ENCODE measurements around the gene IP6K1.
"Not testable (repeated sequence)": the region's sequence is repeated elsewhere in the genome, so short reads cannot be mapped to it uniquely, and the experiment has no call there.

Gene IP6K1

GRCh38 chr3:49786357-49787181 lies at the start of gene IP6K1:
TSS of gene IP6K1 (minus strand) at chr3:49786542. CDS start at chr3:49748040, 38,502 bp downstream.
- peak; percentile 100 for DNase-seq

GRCh38 chr3:49831341-49831740 lies 45.0 kb upstream of the IP6K1 start:
- DNase-seq = no peak

GRCh38 chr3:49826016-49826415 lies 39.7 kb upstream of the IP6K1 start:
- DNase-seq = no peak

GRCh38 chr3:49823131-49823530 lies 36.8 kb upstream of the IP6K1 start:
- DNase-seq = not testable (repeated sequence)

GRCh38 chr3:49813497-49814174 lies 27.3 kb upstream of the IP6K1 start, which contains the start of gene UBA7:
TSS of gene UBA7 (minus strand) at chr3:49813953. CDS start at chr3:49813787, 166 bp downstream.
- peak; percentile 80 for DNase-seq

GRCh38 chr3:49812916-49813496 lies 26.7 kb upstream of the IP6K1 start:
- no peak for DNase-seq

- no peak for DNase-seq
These were observed 21.2 kb upstream of the IP6K1 start for GRCh38 chr3:49807431-49808114.

- DNase-seq = no peak
These were observed 20.5 kb upstream of the IP6K1 start for GRCh38 chr3:49806850-49807249.

- DNase-seq = no peak
These were observed 19.8 kb upstream of the IP6K1 start for GRCh38 chr3:49805897-49806701.

- DNase-seq = peak; percentile 34
These were observed 19.0 kb upstream of the IP6K1 start for GRCh38 chr3:49805367-49805782.

GRCh38 chr3:49804141-49805041 lies 18.0 kb upstream of the IP6K1 start:
- no peak for DNase-seq

GRCh38 chr3:49803465-49804140 lies 17.3 kb upstream of the IP6K1 start:
- DNase-seq = peak; percentile 54

GRCh38 chr3:49802719-49803464 lies 16.6 kb upstream of the IP6K1 start, which contains the start of gene INKA1:
TSS of gene INKA1 (plus strand) at chr3:49803261. CDS start at chr3:49803393, 132 bp downstream.
- peak; percentile 84 for DNase-seq

- DNase-seq = no peak
These were observed 14.8 kb upstream of the IP6K1 start for GRCh38 chr3:49801160-49801559.

- peak; percentile 76 for DNase-seq
These were observed 13.4 kb upstream of the IP6K1 start, which contains the start of gene CDHR4 for GRCh38 chr3:49799761-49800160. TSS of gene CDHR4 (minus strand) at chr3:49799873. CDS start at chr3:49799812, 61 bp downstream.

GRCh38 chr3:49799105-49799504 lies 12.8 kb upstream of the IP6K1 start:
- DNase-seq = no peak

- no peak for DNase-seq
These were observed 8.9 kb upstream of the IP6K1 start for GRCh38 chr3:49794926-49795905.

- no peak for DNase-seq
These were observed 8.1 kb upstream of the IP6K1 start for GRCh38 chr3:49794431-49794830.

Data from EL (cell line).